ENCODE results near the gene ESAM. TPM values are rescaled to one million over a fixed set of nuclear protein-coding genes. Genes with fewer than 3 reads are reported as not detected.

Gene ESAM
- total RNA-seq, 1 donor from 2014 or later: 0.54 TPM

GRCh38 chr11:124766156-124766555 is 4.1 kb upstream of the ESAM start:
- no peak for DNase-seq

GRCh38 chr11:124763156-124763947 is 1.3 kb upstream of the ESAM start:
- Mint-ChIP-seq H3K4me3 (ENCODE audit: unreplicated experiment) (peak overlapping the region; percentile 94), H3K27ac (ENCODE audit: unreplicated experiment) (no peak overlapping the region), H3K9me3 (ENCODE audit: unreplicated experiment) (no peaks in the 10 kb centered on the region), H3K4me1 (ENCODE audit: low read depth, unreplicated experiment) (peaks cover 6% of the 10 kb centered on the region), H3K36me3 (ENCODE audit: unreplicated experiment) (no peaks in the 10 kb centered on the region), H3K27me3 (ENCODE audit: unreplicated experiment) (peaks cover 18% of the 10 kb centered on the region)
- peak; percentile 88 for DNase-seq
- peak; percentile 83 for TF ChIP-seq CTCF (IDR thresholded peaks at IDR 0.05; ENCODE audit: partially characterized antibody, unreplicated experiment)

More at GRCh38 chr11:124766156-124766555, 4.1 kb upstream of the ESAM start:
- no peaks in the 10 kb centered on the region for H3K4me1 Mint-ChIP-seq (ENCODE audit: low read depth, unreplicated experiment)
- H3K4me3 Mint-ChIP-seq (ENCODE audit: unreplicated experiment): no peak overlapping the region
- no peaks in the 10 kb centered on the region for H3K9me3 Mint-ChIP-seq (ENCODE audit: unreplicated experiment)
- H3K27me3 Mint-ChIP-seq (ENCODE audit: unreplicated experiment): peaks cover 9% of the 10 kb centered on the region
- no peak for TF ChIP-seq CTCF (IDR thresholded peaks at IDR 0.05; ENCODE audit: partially characterized antibody, unreplicated experiment)
- no peaks in the 10 kb centered on the region for H3K36me3 Mint-ChIP-seq (ENCODE audit: unreplicated experiment)
- H3K27ac Mint-ChIP-seq (ENCODE audit: unreplicated experiment): no peak overlapping the region

GRCh38 chr11:124762624-124763155 is 600 bp upstream of the ESAM start:
- peaks cover 25% of the 10 kb centered on the region for H3K27me3 Mint-ChIP-seq (ENCODE audit: unreplicated experiment)
- H3K27ac Mint-ChIP-seq (ENCODE audit: unreplicated experiment): no peak overlapping the region
- H3K4me1 Mint-ChIP-seq (ENCODE audit: low read depth, unreplicated experiment): peaks cover 8% of the 10 kb centered on the region
- no peaks in the 10 kb centered on the region for H3K36me3 Mint-ChIP-seq (ENCODE audit: unreplicated experiment)
- DNase-seq: peak; percentile 26
- H3K9me3 Mint-ChIP-seq (ENCODE audit: unreplicated experiment): no peaks in the 10 kb centered on the region
- peak overlapping the region; percentile 94 for H3K4me3 Mint-ChIP-seq (ENCODE audit: unreplicated experiment)
- no peak for TF ChIP-seq CTCF (IDR thresholded peaks at IDR 0.05; ENCODE audit: partially characterized antibody, unreplicated experiment)

GRCh38 chr11:124761301-124762104 is 587 bp downstream of the ESAM start:
- Mint-ChIP-seq H3K4me1 (ENCODE audit: low read depth, unreplicated experiment) (peaks cover 8% of the 10 kb centered on the region), H3K9me3 (ENCODE audit: unreplicated experiment) (no peaks in the 10 kb centered on the region), H3K36me3 (ENCODE audit: unreplicated experiment) (no peaks in the 10 kb centered on the region), H3K27me3 (ENCODE audit: unreplicated experiment) (peaks cover 35% of the 10 kb centered on the region), H3K4me3 (ENCODE audit: unreplicated experiment) (peak overlapping the region; percentile 20), H3K27ac (ENCODE audit: unreplicated experiment) (no peak overlapping the region)
- no peak for DNase-seq
- no peak for TF ChIP-seq CTCF (IDR thresholded peaks at IDR 0.05; ENCODE audit: partially characterized antibody, unreplicated experiment)

Data from glutamatergic neuron (in vitro differentiated cells).